Measurements from ENCODE around the gene TRIM67. TPM values are rescaled to one million over a fixed set of nuclear protein-coding genes. Genes with fewer than 3 reads are reported as not detected.

Gene TRIM67
- total RNA-seq = not detected

DNA sequence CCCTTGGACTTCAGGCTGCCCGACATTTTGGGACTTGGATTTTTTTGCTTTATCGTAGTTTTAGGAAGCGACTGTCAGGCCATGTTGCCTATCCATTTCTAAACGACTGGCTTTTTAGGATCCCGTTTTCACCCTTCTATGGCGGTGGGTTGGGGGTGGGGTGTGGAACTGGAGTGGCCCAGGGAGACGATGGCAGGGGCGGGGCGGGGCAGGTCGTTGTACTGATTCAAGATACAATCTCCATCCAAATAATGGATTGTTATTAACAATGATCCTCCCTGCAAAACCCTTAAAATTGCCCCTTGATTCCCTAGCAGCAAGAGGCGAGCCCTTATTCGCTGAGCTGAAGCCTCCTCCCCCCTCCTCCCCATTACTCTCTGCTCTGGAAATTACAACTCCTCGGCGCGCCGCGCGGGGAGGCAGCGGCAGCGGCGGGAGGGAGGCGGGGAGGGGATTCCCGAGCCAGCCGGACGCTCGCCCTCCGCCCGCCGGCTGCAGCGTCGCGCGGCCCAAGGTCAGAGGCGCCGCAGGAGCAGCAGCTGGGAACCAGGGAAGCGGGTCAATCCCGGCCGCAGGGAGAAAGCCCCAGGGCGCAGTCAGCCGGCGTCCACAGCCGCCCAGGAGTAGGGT, at the start of gene TRIM67:
TSS of gene TRIM67 (plus strand) at position 392 of the 630 bp plus-strand sequence. CDS start 912 bp downstream, outside the sequence.
- intact Hi-C loops (cut with DNase I) = no loop called here
- Histone ChIP-seq H3K4me1 (peaks cover 14 to 22% of the 10 kb centered on the region in 2 donors), H3K9me3 (no peaks in the 10 kb centered on the region), H3K4me3 (peak within 1 kb of the TSS; percentile 55 to 58), H3K36me3 (no peaks in the 10 kb centered on the region), H3K27ac (no peak within 1 kb of the TSS), H3K27me3 (peaks cover 8% of the 10 kb centered on the region)
- TF ChIP-seq, protein P1, sequence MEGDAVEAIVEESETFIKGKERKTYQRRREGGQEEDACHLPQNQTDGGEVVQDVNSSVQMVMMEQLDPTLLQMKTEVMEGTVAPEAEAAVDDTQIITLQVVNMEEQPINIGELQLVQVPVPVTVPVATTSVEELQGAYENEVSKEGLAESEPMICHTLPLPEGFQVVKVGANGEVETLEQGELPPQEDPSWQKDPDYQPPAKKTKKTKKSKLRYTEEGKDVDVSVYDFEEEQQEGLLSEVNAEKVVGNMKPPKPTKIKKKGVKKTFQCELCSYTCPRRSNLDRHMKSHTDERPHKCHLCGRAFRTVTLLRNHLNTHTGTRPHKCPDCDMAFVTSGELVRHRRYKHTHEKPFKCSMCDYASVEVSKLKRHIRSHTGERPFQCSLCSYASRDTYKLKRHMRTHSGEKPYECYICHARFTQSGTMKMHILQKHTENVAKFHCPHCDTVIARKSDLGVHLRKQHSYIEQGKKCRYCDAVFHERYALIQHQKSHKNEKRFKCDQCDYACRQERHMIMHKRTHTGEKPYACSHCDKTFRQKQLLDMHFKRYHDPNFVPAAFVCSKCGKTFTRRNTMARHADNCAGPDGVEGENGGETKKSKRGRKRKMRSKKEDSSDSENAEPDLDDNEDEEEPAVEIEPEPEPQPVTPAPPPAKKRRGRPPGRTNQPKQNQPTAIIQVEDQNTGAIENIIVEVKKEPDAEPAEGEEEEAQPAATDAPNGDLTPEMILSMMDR (IDR thresholded peaks at IDR 0.05) = no peak
- DNase-seq (ENCODE audit: low spot score in 2 of 2) = no peak

- H3K9me3 ChIP-seq = peaks cover 0 to 9% of the 10 kb centered on the region in 2 donors
- H3K4me3 ChIP-seq = no peak overlapping the region
- TF ChIP-seq, protein P1 (IDR thresholded peaks at IDR 0.05) = no peak
- DNase-seq (ENCODE audit: low spot score in 2 of 2) = no peak
- no peaks in the 10 kb centered on the region for H3K27me3 ChIP-seq
- no peak overlapping the region for H3K27ac ChIP-seq
- H3K36me3 ChIP-seq = no peaks in the 10 kb centered on the region
- H3K4me1 ChIP-seq = no peaks in the 10 kb centered on the region
- intact Hi-C loops (cut with DNase I) = no loop called here
These were observed 45.1 kb upstream of the TRIM67 start for GRCh38 chr1:231116738-231117137.

DNA sequence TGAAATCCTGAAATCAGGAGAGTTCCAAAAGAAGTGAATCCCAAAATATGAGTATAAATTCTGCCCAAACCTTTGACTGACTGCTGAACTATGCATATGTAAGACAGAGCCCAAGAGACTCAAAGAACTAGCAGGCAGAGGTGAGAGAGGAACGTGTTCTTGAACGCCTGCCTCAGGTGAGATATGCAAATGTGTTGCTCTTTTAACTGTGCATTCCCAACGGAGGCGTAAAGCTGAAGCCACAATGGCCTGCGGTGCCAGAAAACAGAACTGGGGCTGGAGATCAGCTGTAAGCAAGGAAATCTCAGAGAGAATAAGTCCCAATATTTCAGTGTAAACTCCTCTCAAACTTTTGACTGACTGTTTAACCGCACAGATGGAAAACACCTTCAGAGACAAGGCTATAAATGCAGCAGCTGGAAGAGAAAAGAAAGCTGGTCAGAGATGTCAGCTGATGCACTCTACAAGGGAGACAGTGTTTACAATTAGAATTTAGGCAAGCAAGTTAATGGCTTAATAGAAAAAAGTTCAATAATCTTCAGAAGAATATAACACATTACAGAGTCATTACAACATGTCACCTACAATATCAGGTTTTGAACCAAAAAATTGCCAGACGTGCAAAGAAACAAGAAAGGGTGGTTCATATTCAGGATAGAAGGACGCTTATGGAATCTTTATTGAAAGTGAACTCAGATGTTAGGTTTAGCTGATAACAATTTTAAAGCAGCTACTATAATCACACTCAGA, 43.0 kb upstream of the TRIM67 start:
- TF ChIP-seq, protein P1 (IDR thresholded peaks at IDR 0.05) = no peak
- intact Hi-C loops (cut with DNase I) = no loop called here
- H3K4me1 ChIP-seq = no peaks in the 10 kb centered on the region
- DNase-seq (ENCODE audit: low spot score in 2 of 2) = no peak
- H3K27ac ChIP-seq = no peak overlapping the region
- H3K36me3 ChIP-seq = no peaks in the 10 kb centered on the region
- peaks cover 0 to 9% of the 10 kb centered on the region in 2 donors for H3K9me3 ChIP-seq
- H3K27me3 ChIP-seq = no peaks in the 10 kb centered on the region
- no peak overlapping the region for H3K4me3 ChIP-seq

GRCh38 chr1:231121533-231121932, 40.3 kb upstream of the TRIM67 start:
- intact Hi-C loops (cut with DNase I) = no loop called here
- TF ChIP-seq, protein P1 (IDR thresholded peaks at IDR 0.05) = no peak

GRCh38 chr1:231122143-231122542, 39.7 kb upstream of the TRIM67 start:
- H3K4me3 ChIP-seq = no peak overlapping the region
- H3K9me3 ChIP-seq = peaks cover 0 to 9% of the 10 kb centered on the region in 2 donors
- no peaks in the 10 kb centered on the region for H3K27me3 ChIP-seq
- H3K27ac ChIP-seq = no peak overlapping the region
- no peaks in the 10 kb centered on the region for H3K4me1 ChIP-seq
- intact Hi-C loops (cut with DNase I) = no loop called here
- TF ChIP-seq, protein P1 (IDR thresholded peaks at IDR 0.05) = no peak
- no peaks in the 10 kb centered on the region for H3K36me3 ChIP-seq
- no peak for DNase-seq (ENCODE audit: low spot score in 2 of 2)

More at GRCh38 chr1:231121533-231121932, 40.3 kb upstream of the TRIM67 start:
- no peak overlapping the region for H3K4me3 ChIP-seq
- no peaks in the 10 kb centered on the region for H3K36me3 ChIP-seq
- H3K9me3 ChIP-seq = peaks cover 0 to 9% of the 10 kb centered on the region in 2 donors
- no peaks in the 10 kb centered on the region for H3K27me3 ChIP-seq
- H3K27ac ChIP-seq = no peak overlapping the region
- DNase-seq (ENCODE audit: low spot score in 2 of 2) = no peak
- H3K4me1 ChIP-seq = no peaks in the 10 kb centered on the region
